Endothelial cell of umbilical vein (primary cell): ENCODE data around the gene UGT2B15. TPM values are rescaled to one million over a fixed set of nuclear protein-coding genes. Genes with fewer than 3 reads are reported as not detected.

Experiments used
- BruUV-seq: library from RNA; stranded (reverse); fragments of 400-500 nt; replicated peaks from 2 replicates; lab custom pipeline; 2021; lab: Mats Ljungman, UMichigan
- CTCF ChIA-PET: fragments of 300-600, 350-600 bp; sonication (Branson Sonifier 250); formaldehyde crosslinking; loops from one replicate; lab custom pipeline; 2021; ENCODE audit warnings: antibody characterized with exemption, inconsistent platforms; lab: Charles Lee
- POLR2A ChIA-PET: fragments of 300-600, 350-600 bp; sonication (Branson Sonifier 250); formaldehyde crosslinking; loops from one replicate; lab custom pipeline; 2021; ENCODE audit warnings: antibody characterized with exemption, inconsistent platforms; lab: Charles Lee
- DNase-seq: peaks from one replicate; pipeline ENCODE4 v3.0.0-alpha.2; 2011; ENCODE audit warnings: low read depth, low spot score
- FAIRE-seq: peaks from 2 replicates; lab custom pipeline; 2011; peaks lifted over from hg19 to GRCh38; lab: Jason Lieb, UNC
- H2AFZ ChIP-seq: 2 replicates; pipeline ENCODE4 v1.6.0; 2012; ENCODE audit warnings: low read depth, low read length, control low read depth, inconsistent platforms
- H3K27ac ChIP-seq: 2 replicates; pipeline ENCODE4 v1.5.1; 2011; ENCODE audit warnings: low read depth, mild to moderate bottlenecking, control low read depth, low read length, moderate library complexity; ENCODE audit not compliant: insufficient read depth
- H3K27me3 ChIP-seq, 2 experiments: 2 replicates each; pipeline versions ENCODE4 v1.6.0 to v1.6.1; 2011; ENCODE audit warnings: low read length in 2 of 2, mixed read lengths in 1 of 2; ENCODE audit not compliant: control insufficient read depth in 2 of 2, insufficient read depth in 2 of 2
- H3K36me3 ChIP-seq, 2 experiments: 2 replicates in 1 of 2; 3 replicates in 1 of 2; pipeline ENCODE4 v1.5.1; 2011; ENCODE audit warnings: low read length in 2 of 2, mild to moderate bottlenecking in 1 of 2, moderate library complexity in 1 of 2; ENCODE audit not compliant: control insufficient read depth in 2 of 2, insufficient read depth in 2 of 2; ENCODE audit errors: extremely low read depth in 1 of 2
- H3K4me1 ChIP-seq: 3 replicates; pipeline ENCODE4 v1.5.1; 2011; ENCODE audit warnings: mild to moderate bottlenecking, low read length; ENCODE audit not compliant: control insufficient read depth, insufficient read depth; ENCODE audit errors: extremely low read depth
- H3K4me2 ChIP-seq: 2 replicates; pipeline ENCODE4 v1.6.1; 2011; ENCODE audit warnings: low read length, control low read depth, mixed read lengths; ENCODE audit not compliant: insufficient read depth
- H3K4me3 ChIP-seq, 3 experiments: fragments of 200-600 bp in 1 of 3; sonication (generic), shearing (Covaris generic) in 1 of 3; replicated peaks in 1 of 3; 2 replicates each; pipeline ENCODE4 v1.5.1; 2011 to 2016; ENCODE audit warnings: control low read depth in 3 of 3, low read length in 3 of 3, mild to moderate bottlenecking in 2 of 3, inconsistent platforms in 1 of 3, low read depth in 1 of 3, moderate library complexity in 1 of 3; ENCODE audit not compliant: insufficient read depth in 1 of 3
- H3K79me2 ChIP-seq: 2 replicates; pipeline ENCODE4 v1.6.0; 2012; ENCODE audit warnings: low read length, inconsistent platforms; ENCODE audit not compliant: control insufficient read depth, insufficient read depth
- H3K9ac ChIP-seq: replicated peaks from 2 replicates; pipeline ENCODE3; 2011; ENCODE audit warnings: low read length, control low read depth; ENCODE audit not compliant: insufficient read depth; ENCODE audit errors: extremely low read depth
- H3K9me1 ChIP-seq: replicated peaks from 3 replicates; pipeline ENCODE4 v1.6.0; 2011; ENCODE audit warnings: mild to moderate bottlenecking, low read length; ENCODE audit not compliant: control insufficient read depth, insufficient read depth; ENCODE audit errors: extremely low read depth
- H3K9me3 ChIP-seq: replicated peaks from 2 replicates; pipeline ENCODE4 v1.5.1; 2012; ENCODE audit warnings: low read length, inconsistent platforms; ENCODE audit not compliant: control insufficient read depth, insufficient read depth
- H4K20me1 ChIP-seq: replicated peaks from 2 replicates; pipeline ENCODE3; 2011; ENCODE audit warnings: mild to moderate bottlenecking, low read length; ENCODE audit not compliant: control insufficient read depth, insufficient read depth; ENCODE audit errors: extremely low read depth
- CTCF ChIP-seq, 2 donors: IDR thresholded peaks; 1 replicate in 1 of 2; 2 replicates in 1 of 2; pipeline ENCODE4 v1.5.1; 2011; ENCODE audit warnings: low read length in 2 of 2, mild to moderate bottlenecking in 2 of 2, moderate library complexity in 2 of 2, control low read depth in 1 of 2, inconsistent platforms in 1 of 2, low read depth in 1 of 2; ENCODE audit not compliant: insufficient read depth in 1 of 2; ENCODE audit errors: extremely low read depth in 1 of 2
- EZH2 ChIP-seq: IDR thresholded peaks from 2 replicates; pipeline ENCODE4 v1.6.1; 2012; ENCODE audit warnings: borderline replicate concordance, low read depth, mild to moderate bottlenecking, moderate library complexity, low read length, inconsistent platforms; ENCODE audit not compliant: severe bottlenecking
- FOS ChIP-seq: IDR thresholded peaks from 2 replicates; pipeline ENCODE4 v1.6.1; 2011; ENCODE audit warnings: mild to moderate bottlenecking, low read length, moderate library complexity, borderline replicate concordance; ENCODE audit not compliant: insufficient read depth
- GATA2 ChIP-seq: IDR thresholded peaks from 2 replicates; pipeline ENCODE4 v1.7.0; 2011; ENCODE audit warnings: low read depth, mild to moderate bottlenecking, moderate library complexity, mixed read lengths, low read length; ENCODE audit not compliant: insufficient read length, insufficient read depth
- JUN ChIP-seq: IDR thresholded peaks from 2 replicates; pipeline ENCODE4 v1.6.1; 2011; ENCODE audit warnings: borderline replicate concordance, low read depth; ENCODE audit not compliant: insufficient read length, insufficient read depth
- MAX ChIP-seq: IDR thresholded peaks from 2 replicates; pipeline ENCODE4 v1.6.1; 2011; ENCODE audit not compliant: insufficient read depth, insufficient read length
- MYC ChIP-seq: IDR thresholded peaks from one replicate; pipeline ENCODE4 v1.6.1; 2011; ENCODE audit warnings: mild to moderate bottlenecking, low read depth, low read length
- POLR2A ChIP-seq: IDR thresholded peaks from 2 replicates; pipeline ENCODE4 v1.6.1; 2012; ENCODE audit warnings: low read depth, mild to moderate bottlenecking, control low read depth, low read length
- POLR2AphosphoS5 ChIP-seq: IDR thresholded peaks from 2 replicates; pipeline ENCODE4 v1.6.1; 2012; ENCODE audit warnings: low read depth, mild to moderate bottlenecking, control low read depth, low read length, moderate library complexity; ENCODE audit not compliant: insufficient read depth
- dilution Hi-C: fragments of 300-500 bp; cut with MboI; formaldehyde crosslinking; loops from one replicate; pipeline ENCODE4 v1.15.0; 2019; ENCODE audit warnings: low sequenced_read_pairs; ENCODE audit not compliant: extremely low pct_ligation_motif_present
- intact Hi-C: fragments of 100-400 bp; cut with micrococcal nuclease; formaldehyde crosslinking; loops from one replicate; pipeline ENCODE4 v1.10.0; 2022
- polyA plus RNA-seq, 4 experiments: library from polyadenylated mRNA; depleted of rRNA in 3 of 4; stranded (reverse) in 3 of 4; unstranded in 1 of 4; fragments of >200 nt; gene quantifications; 2 replicates each; pipeline versions ENCODE4 v1.2.1 to v1.2.3, GENCODE V29; 2011 to 2012; ENCODE audit warnings: missing spikeins in 1 of 4
- total RNA-seq: library from RNA; stranded (reverse); gene quantifications from 2 replicates; pipeline ENCODE4 v1.2.3, GENCODE V29; 2021

UGT2B15 gene
- total and polyA plus RNA-seq, 2 donors (not counting 3 experiments of a cell fraction or from before 2014, with no cell fraction given), result not detected

- TF ChIP-seq MAX, result no peak
- no peak for TF ChIP-seq POLR2AphosphoS5
- TF ChIP-seq JUN, result no peak
- TF ChIP-seq GATA2, result no peak
- TF ChIP-seq MYC, result no peak
- TF ChIP-seq CTCF (IDR thresholded peaks at IDR 0.05; ENCODE audit: extremely low read depth in 1 of 2, insufficient read depth in 1 of 2, low read depth in 1 of 2, low read length in 2 of 2), result no peak
- TF ChIP-seq POLR2A, result no peak
- TF ChIP-seq FOS, result no peak
- no peak for TF ChIP-seq EZH2
- POLR2A ChIA-PET, result no interaction called here
- Histone ChIP-seq H3K9me1 (no peaks in the 10 kb centered on the region), H3K27ac (no peak overlapping the region), H3K4me1 (no peaks in the 10 kb centered on the region), H3K27me3 (no peaks in the 10 kb centered on the region), H3K4me2 (no peak overlapping the region), H4K20me1 (no peaks in the 10 kb centered on the region), H3K9ac (no peak overlapping the region), H3K9me3 (no peaks in the 10 kb centered on the region), H3K4me3 (no peak overlapping the region), H3K79me2 (no peaks in the 10 kb centered on the region), H2AFZ (no peak overlapping the region), H3K36me3 (no peaks in the 10 kb centered on the region)
- CTCF ChIA-PET, result no interaction called here
- FAIRE-seq, result no peak
- BruUV-seq, result no TSS peak
- no peak for DNase-seq
- intact Hi-C loops (no loop called here), dilution Hi-C loops (no loop called here)
Measured at GRCh38 chr4:68700152-68700551, 29.7 kb upstream of the UGT2B15 start.
